AG04450 (cell line): ENCODE measurements around the gene TUBA3C. TPM values are rescaled to one million over a fixed set of nuclear protein-coding genes. Genes with fewer than 3 reads are reported as not detected.
"Not testable (repeated sequence)": the region's sequence is repeated elsewhere in the genome, so short reads cannot be mapped to it uniquely, and the experiment has no call there.

Source experiments
- CTCF ChIA-PET: fragments of 300-600, 350-600 bp; formaldehyde crosslinking; extraction: SDS; loops from one replicate; lab custom pipeline; 2022; ENCODE audit warnings: antibody characterized with exemption, inconsistent platforms; lab: Charles Lee
- POLR2A ChIA-PET: fragments of 350-600 bp; formaldehyde crosslinking; extraction: SDS; loops from one replicate; lab custom pipeline; 2021; ENCODE audit warnings: antibody characterized with exemption, inconsistent platforms; lab: Yijun Ruan, JAX
- DNase-seq: peaks from one replicate; pipeline ENCODE4 v3.0.0-alpha.2; 2011; ENCODE audit warnings: low read depth, low spot score
- H3K27ac ChIP-seq: one replicate; pipeline ENCODE4 v1.5.1; 2012; ENCODE audit warnings: low read depth, low read length, control low read depth
- H3K27me3 ChIP-seq: one replicate; pipeline ENCODE4 v1.6.0; 2012; ENCODE audit warnings: low read length; ENCODE audit not compliant: control insufficient read depth, insufficient read depth
- H3K4me3 ChIP-seq: 2 replicates; pipeline ENCODE4 v1.5.1; 2011; ENCODE audit warnings: mild to moderate bottlenecking, low read depth, low read length, control low read depth
- H3K9me3 ChIP-seq: 2 replicates; pipeline ENCODE4 v1.5.1; 2012; ENCODE audit warnings: low read length; ENCODE audit not compliant: control insufficient read depth, insufficient read depth
- CTCF ChIP-seq: IDR thresholded peaks from 2 replicates; pipeline ENCODE4 v1.5.1; 2011; ENCODE audit warnings: low read depth, low read length, control low read depth, inconsistent platforms
- polyA minus RNA-seq: library from RNA; depleted of rRNA, polyadenylated mRNA; stranded (reverse); fragments of >200 nt; gene quantifications from 2 replicates; pipeline ENCODE4 v1.2.3, GENCODE V29; 2011; rRNA and poly(A)+ RNA removed
- polyA plus RNA-seq: library from polyadenylated mRNA; depleted of rRNA; stranded (reverse); fragments of >200 nt; gene quantifications from 2 replicates; pipeline ENCODE4 v1.2.3, GENCODE V29; 2011; rRNA removed

TUBA3C gene
- polyA plus RNA-seq (not detected in 2 replicates), polyA minus RNA-seq (not detected in 2 replicates)

- H3K9me3 ChIP-seq = peaks cover 77% of the 10 kb centered on the region
- TF ChIP-seq CTCF = no peak
- no peaks in the 10 kb centered on the region for H3K27me3 ChIP-seq
- DNase-seq = no peak
- ChIA-PET POLR2A (no interaction called here), CTCF (no interaction called here)
- H3K27ac ChIP-seq = no peak within 1 kb of the TSS
- H3K4me3 ChIP-seq = no peak within 1 kb of the TSS
Measured at GRCh38 chr13:19181621-19182485, at the start of gene TUBA3C. Gene TUBA3C (minus strand): TSS chr13:19181824. CDS start chr13:19181747, 77 bp downstream.

- H3K9me3 ChIP-seq, CTCF ChIA-PET, H3K4me3 ChIP-seq, H3K27me3 ChIP-seq, DNase-seq, H3K27ac ChIP-seq, POLR2A ChIA-PET: not testable (repeated sequence)
Measured at GRCh38 chr13:19207413-19207812, 25.8 kb upstream of the TUBA3C start.

GRCh38 chr13:19192622-19193021 lies 11.0 kb upstream of the TUBA3C start:
- H3K27me3 ChIP-seq, POLR2A ChIA-PET, H3K4me3 ChIP-seq, CTCF ChIA-PET, DNase-seq, H3K27ac ChIP-seq: not testable (repeated sequence)
- peaks cover 28% of the 10 kb centered on the region for H3K9me3 ChIP-seq

- H3K27me3 ChIP-seq, H3K27ac ChIP-seq, POLR2A ChIA-PET, CTCF ChIA-PET, H3K4me3 ChIP-seq, DNase-seq: not testable (repeated sequence)
- peaks cover 48% of the 10 kb centered on the region for H3K9me3 ChIP-seq
Measured at GRCh38 chr13:19189911-19190310, 8.3 kb upstream of the TUBA3C start.

- CTCF ChIA-PET = not testable (repeated sequence)
Measured at GRCh38 chr13:19189368-19189767, 7.7 kb upstream of the TUBA3C start.

GRCh38 chr13:19185865-19186645 lies 4.4 kb upstream of the TUBA3C start:
- TF ChIP-seq CTCF = no peak
- no peak for DNase-seq

More at GRCh38 chr13:19189368-19189767, 7.7 kb upstream of the TUBA3C start:
- POLR2A ChIA-PET, H3K27ac ChIP-seq, H3K27me3 ChIP-seq, DNase-seq, H3K4me3 ChIP-seq: not testable (repeated sequence)
- peaks cover 48% of the 10 kb centered on the region for H3K9me3 ChIP-seq

More at GRCh38 chr13:19185865-19186645, 4.4 kb upstream of the TUBA3C start:
- no peak overlapping the region for H3K4me3 ChIP-seq
- ChIA-PET CTCF (no interaction called here), POLR2A (no interaction called here)
- H3K27ac ChIP-seq = no peak overlapping the region
- H3K9me3 ChIP-seq = peaks cover 63% of the 10 kb centered on the region
- no peaks in the 10 kb centered on the region for H3K27me3 ChIP-seq
